ENCODE results near the gene FSIP1. TPM values are rescaled to one million over a fixed set of nuclear protein-coding genes. Genes with fewer than 3 reads are reported as not detected.
A peak's percentile ranks its signal among the peaks of the same experiment; 100 is the strongest.

The FSIP1 gene
- total RNA-seq, 1 donor from 2014 or later, result 0.41 TPM

DNA sequence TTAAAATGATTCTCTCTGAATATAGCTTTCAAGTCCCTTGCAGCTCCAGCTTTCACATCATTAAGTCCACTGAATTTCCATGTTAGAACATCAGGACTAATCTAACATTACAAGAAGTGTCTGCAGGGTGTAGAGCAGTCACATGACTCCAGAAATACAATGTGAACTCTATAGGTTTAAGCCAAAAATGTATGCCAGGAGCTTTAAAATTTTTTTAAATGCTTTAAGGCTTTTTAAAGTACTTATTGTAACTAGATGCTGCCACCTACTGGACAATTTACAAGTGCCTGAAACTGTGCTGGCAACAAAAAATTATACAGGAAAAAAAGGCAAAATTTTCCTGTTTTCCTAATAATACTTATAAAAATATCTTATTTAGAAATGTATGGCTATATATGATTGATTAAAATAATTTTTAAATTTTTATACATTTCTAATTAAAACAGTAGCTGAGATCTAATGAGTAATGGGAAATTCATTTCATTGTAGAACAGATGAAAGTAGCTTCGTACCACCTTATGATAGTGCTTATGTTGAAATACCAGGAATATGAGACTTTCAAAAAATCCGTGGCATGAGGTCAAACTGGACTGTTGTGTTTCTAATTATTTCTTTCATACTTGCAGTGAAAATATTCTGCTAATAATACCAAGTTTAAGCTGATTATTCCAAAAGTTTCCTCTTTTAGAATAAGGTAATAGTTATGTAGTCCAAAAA lies 25.7 kb downstream of the FSIP1 start:
- no peaks in the 10 kb centered on the region for H3K4me1 Mint-ChIP-seq (ENCODE audit: unreplicated experiment)
- TF ChIP-seq, protein P1, sequence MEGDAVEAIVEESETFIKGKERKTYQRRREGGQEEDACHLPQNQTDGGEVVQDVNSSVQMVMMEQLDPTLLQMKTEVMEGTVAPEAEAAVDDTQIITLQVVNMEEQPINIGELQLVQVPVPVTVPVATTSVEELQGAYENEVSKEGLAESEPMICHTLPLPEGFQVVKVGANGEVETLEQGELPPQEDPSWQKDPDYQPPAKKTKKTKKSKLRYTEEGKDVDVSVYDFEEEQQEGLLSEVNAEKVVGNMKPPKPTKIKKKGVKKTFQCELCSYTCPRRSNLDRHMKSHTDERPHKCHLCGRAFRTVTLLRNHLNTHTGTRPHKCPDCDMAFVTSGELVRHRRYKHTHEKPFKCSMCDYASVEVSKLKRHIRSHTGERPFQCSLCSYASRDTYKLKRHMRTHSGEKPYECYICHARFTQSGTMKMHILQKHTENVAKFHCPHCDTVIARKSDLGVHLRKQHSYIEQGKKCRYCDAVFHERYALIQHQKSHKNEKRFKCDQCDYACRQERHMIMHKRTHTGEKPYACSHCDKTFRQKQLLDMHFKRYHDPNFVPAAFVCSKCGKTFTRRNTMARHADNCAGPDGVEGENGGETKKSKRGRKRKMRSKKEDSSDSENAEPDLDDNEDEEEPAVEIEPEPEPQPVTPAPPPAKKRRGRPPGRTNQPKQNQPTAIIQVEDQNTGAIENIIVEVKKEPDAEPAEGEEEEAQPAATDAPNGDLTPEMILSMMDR (IDR thresholded peaks at IDR 0.05; ENCODE audit: unreplicated experiment), result peak; percentile 88
- H3K4me3 Mint-ChIP-seq (ENCODE audit: unreplicated experiment), result no peak overlapping the region
- H3K36me3 Mint-ChIP-seq (ENCODE audit: low read depth, unreplicated experiment), result no peaks in the 10 kb centered on the region
- peak; percentile 8 for DNase-seq (ENCODE audit: low spot score)
- no peak overlapping the region for H3K27ac Mint-ChIP-seq (ENCODE audit: unreplicated experiment)
- no peaks in the 10 kb centered on the region for H3K27me3 Mint-ChIP-seq (ENCODE audit: unreplicated experiment)
- H3K9me3 Mint-ChIP-seq (ENCODE audit: unreplicated experiment), result no peaks in the 10 kb centered on the region

DNA sequence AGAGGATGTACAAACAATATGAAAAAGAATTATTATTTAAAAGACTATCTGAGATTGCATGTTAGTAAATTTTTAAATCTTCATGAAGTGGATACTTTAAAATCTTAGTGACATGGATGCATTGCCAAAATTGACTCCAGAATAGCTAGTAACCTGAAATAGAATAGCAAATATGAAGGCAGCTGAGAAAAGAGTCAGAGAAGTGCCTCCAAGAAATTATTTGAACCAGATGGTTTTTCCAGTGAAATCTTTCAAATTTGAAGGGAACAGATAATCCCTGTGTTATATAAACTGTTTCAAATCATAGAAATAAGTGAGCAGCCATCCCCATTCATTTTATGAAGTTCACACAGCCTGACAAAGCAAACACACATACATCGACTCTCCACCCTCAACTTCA lies 29.6 kb downstream of the FSIP1 start:
- no peak overlapping the region for H3K27ac Mint-ChIP-seq (ENCODE audit: unreplicated experiment)
- TF ChIP-seq, protein P1 (IDR thresholded peaks at IDR 0.05; ENCODE audit: unreplicated experiment), result no peak

DNA sequence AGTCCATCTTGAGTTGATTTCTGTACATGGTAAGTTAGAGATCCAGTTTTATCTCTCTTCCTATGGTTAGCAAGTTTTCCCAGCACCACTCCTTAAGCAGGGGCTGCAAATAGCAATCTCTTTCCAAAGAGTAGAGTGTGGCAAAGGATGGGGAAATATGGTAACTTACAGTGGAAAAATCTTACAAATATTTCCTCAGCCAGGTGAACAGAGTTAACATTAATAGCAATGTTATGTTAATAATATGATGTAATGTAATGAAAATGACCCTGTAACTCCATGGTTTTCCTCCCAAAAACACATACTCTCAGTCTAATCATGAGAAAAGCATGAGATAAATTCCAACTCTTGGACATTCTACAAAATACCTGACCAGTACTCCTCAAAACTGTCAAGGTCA lies 30.4 kb downstream of the FSIP1 start:
- Mint-ChIP-seq H3K4me1 (ENCODE audit: unreplicated experiment) (no peaks in the 10 kb centered on the region), H3K27me3 (ENCODE audit: unreplicated experiment) (no peaks in the 10 kb centered on the region), H3K4me3 (ENCODE audit: unreplicated experiment) (no peak overlapping the region), H3K27ac (ENCODE audit: unreplicated experiment) (no peak overlapping the region), H3K9me3 (ENCODE audit: unreplicated experiment) (no peaks in the 10 kb centered on the region), H3K36me3 (ENCODE audit: low read depth, unreplicated experiment) (no peaks in the 10 kb centered on the region)
- TF ChIP-seq, protein P1 (IDR thresholded peaks at IDR 0.05; ENCODE audit: unreplicated experiment), result no peak
- no peak for DNase-seq (ENCODE audit: low spot score)

More for the DNA sequence above, 29.6 kb downstream of the FSIP1 start:
- no peaks in the 10 kb centered on the region for H3K9me3 Mint-ChIP-seq (ENCODE audit: unreplicated experiment)
- DNase-seq (ENCODE audit: low spot score), result no peak
- no peaks in the 10 kb centered on the region for H3K36me3 Mint-ChIP-seq (ENCODE audit: low read depth, unreplicated experiment)
- H3K4me1 Mint-ChIP-seq (ENCODE audit: unreplicated experiment), result no peaks in the 10 kb centered on the region
- no peak overlapping the region for H3K4me3 Mint-ChIP-seq (ENCODE audit: unreplicated experiment)
- no peaks in the 10 kb centered on the region for H3K27me3 Mint-ChIP-seq (ENCODE audit: unreplicated experiment)

DNA sequence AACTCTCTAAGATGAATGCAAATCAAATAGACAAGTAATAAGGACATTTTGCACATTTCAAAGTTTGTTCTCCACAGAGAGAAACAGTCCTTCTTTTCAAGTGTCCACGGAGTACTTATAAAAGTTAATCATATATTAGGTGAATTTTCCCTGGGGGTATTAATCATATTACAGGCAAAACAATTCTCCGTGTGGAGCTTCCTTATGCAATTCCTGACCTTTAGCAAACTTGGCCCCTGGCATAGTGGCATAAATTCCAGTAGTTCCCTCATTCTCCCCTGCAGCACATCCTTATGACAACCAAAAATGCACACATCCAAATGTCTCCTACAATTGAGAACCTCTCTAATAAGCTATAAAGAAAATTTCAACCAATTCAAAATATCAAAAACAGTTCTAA lies 34.4 kb downstream of the FSIP1 start:
- Mint-ChIP-seq H3K36me3 (ENCODE audit: low read depth, unreplicated experiment) (no peaks in the 10 kb centered on the region), H3K4me3 (ENCODE audit: unreplicated experiment) (no peak overlapping the region), H3K4me1 (ENCODE audit: unreplicated experiment) (peaks cover 7% of the 10 kb centered on the region), H3K27me3 (ENCODE audit: unreplicated experiment) (no peaks in the 10 kb centered on the region), H3K27ac (ENCODE audit: unreplicated experiment) (no peak overlapping the region), H3K9me3 (ENCODE audit: unreplicated experiment) (no peaks in the 10 kb centered on the region)
- TF ChIP-seq, protein P1 (IDR thresholded peaks at IDR 0.05; ENCODE audit: unreplicated experiment), result no peak
- no peak for DNase-seq (ENCODE audit: low spot score)

DNA sequence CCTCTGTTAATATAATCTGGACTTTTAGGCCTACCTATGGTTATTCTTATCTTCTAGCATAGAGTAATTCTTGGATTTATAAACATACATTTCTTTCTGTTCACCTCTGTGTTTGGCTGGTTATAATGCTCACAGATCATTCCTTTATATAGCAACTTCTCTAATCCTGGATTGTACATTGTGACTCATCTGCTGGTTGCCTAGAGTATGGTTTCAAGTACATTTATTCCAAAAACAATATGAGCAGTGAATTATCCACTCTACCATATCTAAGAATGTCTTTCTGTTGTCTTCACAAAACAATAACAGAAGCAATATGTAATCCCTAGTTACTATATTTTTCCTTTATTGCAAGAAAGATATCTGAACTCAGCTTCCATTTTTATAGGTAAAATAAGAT lies 35.3 kb downstream of the FSIP1 start:
- no peaks in the 10 kb centered on the region for H3K27me3 Mint-ChIP-seq (ENCODE audit: unreplicated experiment)
- no peak overlapping the region for H3K27ac Mint-ChIP-seq (ENCODE audit: unreplicated experiment)
- H3K4me3 Mint-ChIP-seq (ENCODE audit: unreplicated experiment), result no peak overlapping the region
- peaks cover 7% of the 10 kb centered on the region for H3K4me1 Mint-ChIP-seq (ENCODE audit: unreplicated experiment)
- H3K36me3 Mint-ChIP-seq (ENCODE audit: low read depth, unreplicated experiment), result no peaks in the 10 kb centered on the region
- H3K9me3 Mint-ChIP-seq (ENCODE audit: unreplicated experiment), result no peaks in the 10 kb centered on the region
- DNase-seq (ENCODE audit: low spot score), result no peak
- TF ChIP-seq, protein P1 (IDR thresholded peaks at IDR 0.05; ENCODE audit: unreplicated experiment), result no peak
